WTC11 (cell line): Measurements from ENCODE around the gene TEX101. TPM values are rescaled to one million over a fixed set of nuclear protein-coding genes. Genes with fewer than 3 reads are reported as not detected.

ENCODE experiments used
- ATAC-seq: fragments of 200-7000 bp; cut with Tn5 transposase; 2 replicates; pipeline ENCODE4 v1.10.0; 2021; ENCODE audit warnings: mild to moderate bottlenecking, moderate library complexity
- CTCF ChIA-PET: fragments of 300-600 bp; sonication (Branson Sonifier 250); formaldehyde crosslinking; loops from one replicate; lab custom pipeline; 2021; ENCODE audit warnings: antibody characterized with exemption; lab: Charles Lee
- POLR2A ChIA-PET: fragments of 350-600 bp; sonication (Branson Sonifier 250); formaldehyde crosslinking; loops from one replicate; lab custom pipeline; 2021; ENCODE audit warnings: antibody characterized with exemption; lab: Charles Lee
- DNase-seq: peaks from one replicate; pipeline ENCODE4 v3.0.0; 2021; ENCODE audit warnings: low spot score
- H3K27ac Mint-ChIP-seq: 2 replicates; pipeline ENCODE4 v1.8.0; 2021; ENCODE audit warnings: mixed read lengths
- H3K27me3 Mint-ChIP-seq: 2 replicates; pipeline ENCODE4 v1.8.0; 2021; ENCODE audit warnings: low read depth, mild to moderate bottlenecking, moderate library complexity, mixed read lengths
- H3K36me3 Mint-ChIP-seq: 2 replicates; pipeline ENCODE4 v1.8.0; 2021; ENCODE audit warnings: mixed read lengths
- H3K4me1 Mint-ChIP-seq: 2 replicates; pipeline ENCODE4 v1.8.0; 2022; ENCODE audit warnings: mixed read lengths
- H3K4me3 Mint-ChIP-seq: 2 replicates; pipeline ENCODE4 v1.8.0; 2021; ENCODE audit warnings: mild to moderate bottlenecking, moderate library complexity, mixed read lengths
- H3K9me3 Mint-ChIP-seq: 2 replicates; pipeline ENCODE4 v1.8.0; 2021; ENCODE audit warnings: mixed read lengths
- ATF1 ChIP-seq: sonication (generic); formaldehyde crosslinking; IDR thresholded peaks from 2 replicates; pipeline ENCODE4 v1.8.1; 2023; ENCODE audit warnings: mild to moderate bottlenecking, moderate library complexity, missing genetic modification reagents
- CREM ChIP-seq: sonication (generic); formaldehyde crosslinking; IDR thresholded peaks from 2 replicates; pipeline ENCODE4 v1.8.1; 2022; ENCODE audit warnings: mild to moderate bottlenecking, missing genetic modification reagents, moderate library complexity
- E2F1 ChIP-seq: sonication (generic); formaldehyde crosslinking; IDR thresholded peaks from 2 replicates; pipeline ENCODE4 v1.8.0; 2022; ENCODE audit warnings: mild to moderate bottlenecking, missing genetic modification reagents
- E2F4 ChIP-seq: sonication (generic); formaldehyde crosslinking; IDR thresholded peaks from 2 replicates; pipeline ENCODE4 v1.8.1; 2022; ENCODE audit warnings: low read depth, mild to moderate bottlenecking, moderate library complexity, missing genetic modification reagents, borderline replicate concordance
- ESRRA ChIP-seq: sonication (generic); formaldehyde crosslinking; IDR thresholded peaks from 2 replicates; pipeline ENCODE4 v1.8.1; 2022; ENCODE audit warnings: mild to moderate bottlenecking, missing genetic modification reagents, borderline replicate concordance
- FOXJ3 ChIP-seq: sonication (generic); formaldehyde crosslinking; IDR thresholded peaks from 2 replicates; pipeline ENCODE4 v1.9.0; 2021; ENCODE audit warnings: missing genetic modification reagents, mild to moderate bottlenecking, borderline replicate concordance
- GRHL2 ChIP-seq: fragments of 250-450 bp; sonication (Bioruptor Pico); IDR thresholded peaks from 2 replicates; pipeline ENCODE4 v1.8.0; 2022; ENCODE audit warnings: mild to moderate bottlenecking, moderate library complexity; ENCODE audit not compliant: insufficient replicate concordance, severe bottlenecking
- MAX ChIP-seq: sonication (generic); formaldehyde crosslinking; IDR thresholded peaks from 2 replicates; pipeline ENCODE4 v1.8.0; 2022; ENCODE audit warnings: mild to moderate bottlenecking, missing genetic modification reagents
- MYBL2 ChIP-seq: sonication (generic); formaldehyde crosslinking; IDR thresholded peaks from 2 replicates; pipeline ENCODE4 v1.8.1; 2023; ENCODE audit warnings: mild to moderate bottlenecking, moderate library complexity, missing genetic modification reagents
- NR3C1 ChIP-seq: sonication (generic); formaldehyde crosslinking; conservative IDR thresholded peaks from 2 replicates; pipeline ENCODE4 v1.8.1; 2023; ENCODE audit warnings: low read depth, mild to moderate bottlenecking, missing genetic modification reagents
- SOX15 ChIP-seq: fragments of 250-450 bp; sonication (Bioruptor Pico); IDR thresholded peaks from 2 replicates; pipeline ENCODE4 v1.9.0; 2021; ENCODE audit warnings: mild to moderate bottlenecking
- TEAD1 ChIP-seq: sonication (generic); formaldehyde crosslinking; IDR thresholded peaks from 2 replicates; pipeline ENCODE4 v1.8.0; 2022; ENCODE audit warnings: mild to moderate bottlenecking, missing genetic modification reagents
- TEAD4 ChIP-seq: sonication (generic); formaldehyde crosslinking; IDR thresholded peaks from 2 replicates; pipeline ENCODE4 v1.8.0; 2022; ENCODE audit warnings: mild to moderate bottlenecking, missing genetic modification reagents
- USF1 ChIP-seq: sonication (generic); formaldehyde crosslinking; IDR thresholded peaks from 2 replicates; pipeline ENCODE4 v1.8.0; 2022; ENCODE audit warnings: mild to moderate bottlenecking, missing genetic modification reagents
- ZNF263 ChIP-seq: sonication (generic); formaldehyde crosslinking; IDR thresholded peaks from 2 replicates; pipeline ENCODE4 v1.8.1; 2022; ENCODE audit warnings: low read depth, mild to moderate bottlenecking, moderate library complexity, missing genetic modification reagents
- ZNF396 ChIP-seq: fragments of 250-450 bp; sonication (Bioruptor Pico); IDR thresholded peaks from 2 replicates; pipeline ENCODE4 v1.8.0; 2021; ENCODE audit warnings: mild to moderate bottlenecking, moderate library complexity, borderline replicate concordance
- ZNF416 ChIP-seq: fragments of 250-450 bp; sonication (Bioruptor Pico); IDR thresholded peaks from 2 replicates; pipeline ENCODE4 v1.9.0; 2021; ENCODE audit warnings: mild to moderate bottlenecking, inconsistent platforms
- total RNA-seq: library from RNA; stranded (reverse); gene quantifications from 3 replicates; pipeline ENCODE4 v1.2.3, GENCODE V29; 2021
- TF ChIP-seq, protein P1 (sequence below): fragments of 250-450 bp; sonication (Bioruptor Pico); IDR thresholded peaks from 2 replicates; pipeline ENCODE4 v1.9.0; 2021; ENCODE audit warnings: moderate library complexity, mild to moderate bottlenecking, inconsistent platforms, borderline replicate concordance
- TF ChIP-seq, protein P2 (sequence below): sonication (generic); formaldehyde crosslinking; IDR thresholded peaks from 2 replicates; pipeline ENCODE4 v1.8.0; 2023; ENCODE audit warnings: missing genetic modification reagents, mild to moderate bottlenecking, borderline replicate concordance
- TF ChIP-seq, protein P3 (sequence below): sonication (generic); formaldehyde crosslinking; IDR thresholded peaks from 2 replicates; pipeline ENCODE4 v1.8.1; 2023; ENCODE audit warnings: mild to moderate bottlenecking, missing genetic modification reagents

TEX101 gene
- total RNA-seq, 1 experiment from 2014 or later: not detected

GRCh38 chr19:43461303-43461702, 46.6 kb downstream of the TEX101 start:
- Mint-ChIP-seq H3K4me3 (no peak overlapping the region), H3K27ac (no peak overlapping the region), H3K36me3 (no peaks in the 10 kb centered on the region), H3K4me1 (peaks cover 19% of the 10 kb centered on the region), H3K9me3 (no peaks in the 10 kb centered on the region), H3K27me3 (peaks cover 59% of the 10 kb centered on the region)
- no peak for TF ChIP-seq MAX
- no peak for TF ChIP-seq TEAD4 (CRISPR knock-in tag)
- TF ChIP-seq ESRRA (CRISPR knock-in tag): no peak
- no peak for TF ChIP-seq USF1
- no peak for TF ChIP-seq ZNF396 (CRISPR knock-in tag)
- no peak for TF ChIP-seq TEAD1
- TF ChIP-seq ATF1 (CRISPR knock-in tag): no peak
- TF ChIP-seq CREM (CRISPR knock-in tag): no peak
- no peak for TF ChIP-seq FOXJ3 (CRISPR knock-in tag)
- no peak for TF ChIP-seq MYBL2 (CRISPR knock-in tag)
- no peak for TF ChIP-seq ZNF416 (CRISPR knock-in tag)
- no peak for TF ChIP-seq NR3C1 (CRISPR knock-in tag)
- TF ChIP-seq, protein P1, sequence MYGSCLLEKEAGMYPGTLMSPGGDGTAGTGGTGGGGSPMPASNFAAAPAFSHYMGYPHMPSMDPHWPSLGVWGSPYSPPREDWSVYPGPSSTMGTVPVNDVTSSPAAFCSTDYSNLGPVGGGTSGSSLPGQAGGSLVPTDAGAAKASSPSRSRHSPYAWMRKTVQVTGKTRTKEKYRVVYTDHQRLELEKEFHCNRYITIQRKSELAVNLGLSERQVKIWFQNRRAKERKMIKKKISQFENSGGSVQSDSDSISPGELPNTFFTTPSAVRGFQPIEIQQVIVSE (CRISPR knock-in tag): no peak
- TF ChIP-seq E2F4: no peak
- no peak for TF ChIP-seq ZNF263
- TF ChIP-seq SOX15 (CRISPR knock-in tag): no peak
- TF ChIP-seq, protein P2, sequence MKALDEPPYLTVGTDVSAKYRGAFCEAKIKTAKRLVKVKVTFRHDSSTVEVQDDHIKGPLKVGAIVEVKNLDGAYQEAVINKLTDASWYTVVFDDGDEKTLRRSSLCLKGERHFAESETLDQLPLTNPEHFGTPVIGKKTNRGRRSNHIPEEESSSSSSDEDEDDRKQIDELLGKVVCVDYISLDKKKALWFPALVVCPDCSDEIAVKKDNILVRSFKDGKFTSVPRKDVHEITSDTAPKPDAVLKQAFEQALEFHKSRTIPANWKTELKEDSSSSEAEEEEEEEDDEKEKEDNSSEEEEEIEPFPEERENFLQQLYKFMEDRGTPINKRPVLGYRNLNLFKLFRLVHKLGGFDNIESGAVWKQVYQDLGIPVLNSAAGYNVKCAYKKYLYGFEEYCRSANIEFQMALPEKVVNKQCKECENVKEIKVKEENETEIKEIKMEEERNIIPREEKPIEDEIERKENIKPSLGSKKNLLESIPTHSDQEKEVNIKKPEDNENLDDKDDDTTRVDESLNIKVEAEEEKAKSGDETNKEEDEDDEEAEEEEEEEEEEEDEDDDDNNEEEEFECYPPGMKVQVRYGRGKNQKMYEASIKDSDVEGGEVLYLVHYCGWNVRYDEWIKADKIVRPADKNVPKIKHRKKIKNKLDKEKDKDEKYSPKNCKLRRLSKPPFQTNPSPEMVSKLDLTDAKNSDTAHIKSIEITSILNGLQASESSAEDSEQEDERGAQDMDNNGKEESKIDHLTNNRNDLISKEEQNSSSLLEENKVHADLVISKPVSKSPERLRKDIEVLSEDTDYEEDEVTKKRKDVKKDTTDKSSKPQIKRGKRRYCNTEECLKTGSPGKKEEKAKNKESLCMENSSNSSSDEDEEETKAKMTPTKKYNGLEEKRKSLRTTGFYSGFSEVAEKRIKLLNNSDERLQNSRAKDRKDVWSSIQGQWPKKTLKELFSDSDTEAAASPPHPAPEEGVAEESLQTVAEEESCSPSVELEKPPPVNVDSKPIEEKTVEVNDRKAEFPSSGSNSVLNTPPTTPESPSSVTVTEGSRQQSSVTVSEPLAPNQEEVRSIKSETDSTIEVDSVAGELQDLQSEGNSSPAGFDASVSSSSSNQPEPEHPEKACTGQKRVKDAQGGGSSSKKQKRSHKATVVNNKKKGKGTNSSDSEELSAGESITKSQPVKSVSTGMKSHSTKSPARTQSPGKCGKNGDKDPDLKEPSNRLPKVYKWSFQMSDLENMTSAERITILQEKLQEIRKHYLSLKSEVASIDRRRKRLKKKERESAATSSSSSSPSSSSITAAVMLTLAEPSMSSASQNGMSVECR (CRISPR knock-in tag): no peak
- no peak for TF ChIP-seq GRHL2 (CRISPR knock-in tag)
- TF ChIP-seq E2F1 (CRISPR knock-in tag): no peak
- TF ChIP-seq, protein P3, sequence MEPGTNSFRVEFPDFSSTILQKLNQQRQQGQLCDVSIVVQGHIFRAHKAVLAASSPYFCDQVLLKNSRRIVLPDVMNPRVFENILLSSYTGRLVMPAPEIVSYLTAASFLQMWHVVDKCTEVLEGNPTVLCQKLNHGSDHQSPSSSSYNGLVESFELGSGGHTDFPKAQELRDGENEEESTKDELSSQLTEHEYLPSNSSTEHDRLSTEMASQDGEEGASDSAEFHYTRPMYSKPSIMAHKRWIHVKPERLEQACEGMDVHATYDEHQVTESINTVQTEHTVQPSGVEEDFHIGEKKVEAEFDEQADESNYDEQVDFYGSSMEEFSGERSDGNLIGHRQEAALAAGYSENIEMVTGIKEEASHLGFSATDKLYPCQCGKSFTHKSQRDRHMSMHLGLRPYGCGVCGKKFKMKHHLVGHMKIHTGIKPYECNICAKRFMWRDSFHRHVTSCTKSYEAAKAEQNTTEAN (CRISPR knock-in tag): no peak
- no peak for DNase-seq
- POLR2A ChIA-PET: no interaction called here
- no peak for ATAC-seq
- CTCF ChIA-PET: interaction anchor here (1.0 to 3.2 kb wide), 6 partner anchors 14 to 74 kb away, joined by 3 to 16 read pairs (median 4); partner anchors contain the start of genes PHLDB3 and ZNF575
